ENCODE data around the gene ZNF418. TPM values are rescaled to one million over a fixed set of nuclear protein-coding genes. Genes with fewer than 3 reads are reported as not detected.
A peak's percentile ranks its signal among the peaks of the same experiment; 100 is the strongest.
"Not testable (repeated sequence)": the region's sequence is repeated elsewhere in the genome, so short reads cannot be mapped to it uniquely, and the experiment has no call there.

Gene ZNF418
- total RNA-seq, 1 donor, result 5.1 TPM

DNA sequence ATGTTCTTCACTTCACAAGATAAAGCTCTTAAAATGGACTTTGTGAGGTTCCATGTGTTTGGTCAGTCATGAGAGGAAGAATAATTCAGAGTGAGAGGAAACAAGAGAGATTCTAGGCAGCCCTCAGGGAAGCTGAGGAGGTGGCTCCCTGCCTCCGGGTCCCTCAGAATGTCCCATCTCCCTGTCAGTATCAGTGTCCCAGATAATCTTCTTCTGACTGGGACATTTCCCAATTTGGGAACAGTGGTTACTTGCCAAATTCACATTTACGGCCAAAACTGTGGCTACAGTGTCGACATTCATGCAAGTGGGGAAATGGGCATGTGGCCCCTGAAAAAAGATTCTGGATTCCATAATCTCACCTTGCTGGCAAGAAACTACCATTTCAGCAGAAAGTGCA is 27.8 kb downstream of the ZNF418 start:
- H3K4me2 ChIP-seq (ENCODE audit: insufficient read depth, low read length), result no peak overlapping the region
- TF ChIP-seq, protein P1, sequence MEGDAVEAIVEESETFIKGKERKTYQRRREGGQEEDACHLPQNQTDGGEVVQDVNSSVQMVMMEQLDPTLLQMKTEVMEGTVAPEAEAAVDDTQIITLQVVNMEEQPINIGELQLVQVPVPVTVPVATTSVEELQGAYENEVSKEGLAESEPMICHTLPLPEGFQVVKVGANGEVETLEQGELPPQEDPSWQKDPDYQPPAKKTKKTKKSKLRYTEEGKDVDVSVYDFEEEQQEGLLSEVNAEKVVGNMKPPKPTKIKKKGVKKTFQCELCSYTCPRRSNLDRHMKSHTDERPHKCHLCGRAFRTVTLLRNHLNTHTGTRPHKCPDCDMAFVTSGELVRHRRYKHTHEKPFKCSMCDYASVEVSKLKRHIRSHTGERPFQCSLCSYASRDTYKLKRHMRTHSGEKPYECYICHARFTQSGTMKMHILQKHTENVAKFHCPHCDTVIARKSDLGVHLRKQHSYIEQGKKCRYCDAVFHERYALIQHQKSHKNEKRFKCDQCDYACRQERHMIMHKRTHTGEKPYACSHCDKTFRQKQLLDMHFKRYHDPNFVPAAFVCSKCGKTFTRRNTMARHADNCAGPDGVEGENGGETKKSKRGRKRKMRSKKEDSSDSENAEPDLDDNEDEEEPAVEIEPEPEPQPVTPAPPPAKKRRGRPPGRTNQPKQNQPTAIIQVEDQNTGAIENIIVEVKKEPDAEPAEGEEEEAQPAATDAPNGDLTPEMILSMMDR (IDR thresholded peaks at IDR 0.05; ENCODE audit: extremely low read depth, low read depth, low read length), result no peak
- H3K27ac ChIP-seq (ENCODE audit: low read depth, low read length), result no peak overlapping the region
- no peaks in the 10 kb centered on the region for H3K27me3 ChIP-seq (ENCODE audit: insufficient read depth, low read length)
- H3K4me3 ChIP-seq (ENCODE audit: insufficient read depth, low read length), result no peak overlapping the region
- no peak overlapping the region for H2AFZ ChIP-seq (ENCODE audit: low read length)
- no peak for DNase-seq (ENCODE audit: insufficient read length, low spot score, missing footprints)
- H3K79me2 ChIP-seq (ENCODE audit: insufficient read depth, low read length), result peaks cover 10% of the 10 kb centered on the region
- peaks cover 5% of the 10 kb centered on the region for H4K20me1 ChIP-seq (ENCODE audit: insufficient read depth, low read length)
- H3K36me3 ChIP-seq (ENCODE audit: insufficient read depth, low read length), result peaks cover 26% of the 10 kb centered on the region
- no peaks in the 10 kb centered on the region for H3K4me1 ChIP-seq (ENCODE audit: insufficient read depth, low read length)
- peaks cover 6% of the 10 kb centered on the region for H3K9me3 ChIP-seq (ENCODE audit: low read depth, low read length)

DNA sequence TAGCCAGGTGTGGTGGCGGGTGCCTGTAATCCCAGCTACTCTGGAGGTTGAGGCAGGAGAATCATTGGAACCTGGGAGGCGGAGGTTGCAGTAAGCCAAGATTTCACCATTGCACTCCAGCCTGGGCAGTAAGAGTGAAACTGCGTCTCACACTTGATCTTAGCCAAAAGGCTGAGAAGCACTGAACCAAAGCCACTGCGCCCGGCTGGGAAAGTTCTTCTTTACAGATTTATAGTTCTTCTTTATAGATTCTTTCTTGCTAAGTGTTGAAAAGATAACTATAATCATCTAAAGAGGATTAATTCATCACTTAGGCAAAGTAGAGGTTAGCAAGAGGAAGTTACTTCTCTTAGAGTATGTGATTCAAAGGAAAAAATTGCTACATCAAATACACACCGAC is 29.9 kb downstream of the ZNF418 start:
- Histone ChIP-seq H3K9me3 (ENCODE audit: low read depth, low read length) (peaks cover 6% of the 10 kb centered on the region), H2AFZ (ENCODE audit: low read length) (no peak overlapping the region), H3K27ac (ENCODE audit: low read depth, low read length) (no peak overlapping the region), H3K27me3 (ENCODE audit: insufficient read depth, low read length) (no peaks in the 10 kb centered on the region), H4K20me1 (ENCODE audit: insufficient read depth, low read length) (peaks cover 5% of the 10 kb centered on the region), H3K79me2 (ENCODE audit: insufficient read depth, low read length) (no peaks in the 10 kb centered on the region), H3K4me1 (ENCODE audit: insufficient read depth, low read length) (no peaks in the 10 kb centered on the region), H3K36me3 (ENCODE audit: insufficient read depth, low read length) (peaks cover 12% of the 10 kb centered on the region), H3K4me2 (ENCODE audit: insufficient read depth, low read length) (no peak overlapping the region), H3K4me3 (ENCODE audit: insufficient read depth, low read length) (no peak overlapping the region)
- DNase-seq (ENCODE audit: insufficient read length, low spot score, missing footprints), result no peak
- TF ChIP-seq, protein P1 (IDR thresholded peaks at IDR 0.05; ENCODE audit: extremely low read depth, low read depth, low read length), result no peak

DNA sequence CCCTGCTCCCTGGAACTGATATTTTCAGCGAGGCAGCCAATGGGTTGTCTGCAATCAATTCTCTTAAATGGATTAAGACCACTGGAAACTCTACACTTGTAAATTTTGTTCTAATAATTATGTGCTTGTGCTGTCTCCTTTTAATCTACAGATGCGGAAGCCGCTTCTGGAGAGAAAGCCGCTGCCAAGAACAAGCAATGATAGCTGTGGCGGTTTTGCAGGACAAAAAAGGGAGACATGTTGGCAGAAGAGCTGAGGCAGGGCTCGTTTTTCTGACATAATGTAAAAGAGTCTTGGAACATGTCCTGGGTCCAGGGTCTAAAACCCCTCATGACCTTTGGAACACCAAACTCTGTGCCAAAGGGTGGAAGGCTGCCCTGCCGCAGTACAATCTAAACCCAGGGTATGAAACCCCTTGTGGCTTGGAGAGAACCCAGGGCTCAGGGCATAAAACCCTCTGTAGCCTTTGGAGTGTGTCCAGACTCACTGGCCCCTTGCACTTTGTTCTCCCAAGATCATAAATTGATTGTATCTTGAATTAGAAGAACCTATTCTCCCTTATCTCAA is 31.5 kb downstream of the ZNF418 start:
- Histone ChIP-seq H3K27ac (ENCODE audit: low read depth, low read length) (no peak overlapping the region), H3K4me1 (ENCODE audit: insufficient read depth, low read length) (no peaks in the 10 kb centered on the region), H3K9me3 (ENCODE audit: low read depth, low read length) (peaks cover 4% of the 10 kb centered on the region), H4K20me1 (ENCODE audit: insufficient read depth, low read length) (peaks cover 5% of the 10 kb centered on the region), H3K4me3 (ENCODE audit: insufficient read depth, low read length) (no peak overlapping the region), H3K36me3 (ENCODE audit: insufficient read depth, low read length) (peaks cover 7% of the 10 kb centered on the region), H3K79me2 (ENCODE audit: insufficient read depth, low read length) (no peaks in the 10 kb centered on the region), H3K4me2 (ENCODE audit: insufficient read depth, low read length) (peak overlapping the region; percentile 36), H2AFZ (ENCODE audit: low read length) (no peak overlapping the region), H3K27me3 (ENCODE audit: insufficient read depth, low read length) (no peaks in the 10 kb centered on the region)
- DNase-seq (ENCODE audit: insufficient read length, low spot score, missing footprints), result no peak
- TF ChIP-seq, protein P1 (IDR thresholded peaks at IDR 0.05; ENCODE audit: extremely low read depth, low read depth, low read length), result no peak

DNA sequence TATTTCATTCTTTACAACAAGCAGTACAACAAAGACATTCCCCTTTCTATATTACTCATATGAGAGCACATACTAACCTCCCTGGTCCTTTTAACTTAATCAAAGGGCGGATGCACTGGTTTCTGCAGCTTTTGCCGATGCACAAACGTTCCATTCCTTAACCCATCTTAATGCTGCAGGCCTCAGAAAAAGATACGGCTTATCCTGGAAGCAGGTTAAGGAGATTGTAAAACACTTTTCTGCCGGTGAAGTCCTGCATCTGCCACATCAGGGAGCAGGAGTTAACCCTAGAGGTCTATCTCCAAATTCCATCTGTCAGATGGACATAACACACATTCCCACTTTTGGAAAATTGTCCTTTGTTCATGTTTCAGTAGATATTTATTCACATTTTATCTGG is 34.9 kb downstream of the ZNF418 start:
- Histone ChIP-seq H3K36me3 (ENCODE audit: insufficient read depth, low read length) (no peaks in the 10 kb centered on the region), H2AFZ (ENCODE audit: low read length) (no peak overlapping the region), H3K27ac (ENCODE audit: low read depth, low read length) (no peak overlapping the region), H3K27me3 (ENCODE audit: insufficient read depth, low read length) (no peaks in the 10 kb centered on the region), H4K20me1 (ENCODE audit: insufficient read depth, low read length) (peaks cover 5% of the 10 kb centered on the region), H3K79me2 (ENCODE audit: insufficient read depth, low read length) (no peaks in the 10 kb centered on the region), H3K9me3 (ENCODE audit: low read depth, low read length) (no peaks in the 10 kb centered on the region), H3K4me1 (ENCODE audit: insufficient read depth, low read length) (no peaks in the 10 kb centered on the region), H3K4me3 (ENCODE audit: insufficient read depth, low read length) (no peak overlapping the region), H3K4me2 (ENCODE audit: insufficient read depth, low read length) (no peak overlapping the region)
- DNase-seq (ENCODE audit: insufficient read length, low spot score, missing footprints), result peak; percentile 3
- TF ChIP-seq, protein P1 (IDR thresholded peaks at IDR 0.05; ENCODE audit: extremely low read depth, low read depth, low read length), result no peak

DNA sequence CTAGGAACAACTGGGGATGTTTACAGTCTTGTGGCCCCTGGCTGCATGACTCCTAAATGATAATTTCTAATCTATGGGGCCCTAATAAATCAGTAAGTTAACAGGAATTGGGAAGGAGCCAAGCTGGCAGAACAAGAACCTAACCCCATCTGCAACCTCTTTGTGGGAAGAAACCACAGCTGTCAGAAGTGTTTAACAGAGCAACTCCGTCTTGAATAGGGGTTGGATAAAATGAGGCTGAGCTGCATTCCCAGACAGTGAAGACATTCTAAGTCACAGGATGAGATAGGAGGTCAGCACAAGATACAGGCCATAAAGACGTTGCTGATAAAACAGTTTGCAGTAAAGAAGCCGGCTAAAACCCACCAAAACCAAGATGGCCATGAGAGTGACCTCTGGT is 44.5 kb downstream of the ZNF418 start:
- H3K79me2 ChIP-seq (ENCODE audit: insufficient read depth, low read length), result peaks cover 16% of the 10 kb centered on the region
- not testable (repeated sequence) for H3K4me2 ChIP-seq (ENCODE audit: insufficient read depth, low read length); H3K4me1 ChIP-seq (ENCODE audit: insufficient read depth, low read length); H2AFZ ChIP-seq (ENCODE audit: low read length); H3K27me3 ChIP-seq (ENCODE audit: insufficient read depth, low read length); H3K36me3 ChIP-seq (ENCODE audit: insufficient read depth, low read length); H3K4me3 ChIP-seq (ENCODE audit: insufficient read depth, low read length); H3K9me3 ChIP-seq (ENCODE audit: low read depth, low read length); H3K27ac ChIP-seq (ENCODE audit: low read depth, low read length); DNase-seq (ENCODE audit: insufficient read length, low spot score, missing footprints); H4K20me1 ChIP-seq (ENCODE audit: insufficient read depth, low read length)

Measured in osteoblast (primary cell).